K562 (cell line): ENCODE data around the gene CEND1. TPM values are rescaled to one million over a fixed set of nuclear protein-coding genes. Genes with fewer than 3 reads are reported as not detected.

ENCODE experiments used
- AFF1 ChIP-seq, 2 experiments: fragments of 450-650 bp; IDR thresholded peaks; 2 replicates each; pipeline ENCODE4 v1.6.1; 2018; ENCODE audit warnings: mild to moderate bottlenecking in 2 of 2, low read depth in 1 of 2; ENCODE audit not compliant: partially characterized antibody in 2 of 2
- FOXP4 ChIP-seq: sonication (generic); formaldehyde crosslinking; IDR thresholded peaks from 2 replicates; pipeline ENCODE4 v1.8.0; 2022; ENCODE audit warnings: mild to moderate bottlenecking, missing genetic modification reagents, borderline replicate concordance
- HINFP ChIP-seq: fragments of 450-650 bp; conservative IDR thresholded peaks from 2 replicates; pipeline ENCODE4 v1.6.1; 2016; ENCODE audit warnings: missing genetic modification characterization, low read depth, mild to moderate bottlenecking, control low read depth, missing compliant biosample characterization
- LEF1 ChIP-seq: fragments of 450-650 bp; IDR thresholded peaks from 2 replicates; pipeline ENCODE4 v1.6.1; 2016; ENCODE audit warnings: mild to moderate bottlenecking
- POLR2AphosphoS2 ChIP-seq: IDR thresholded peaks from 2 replicates; pipeline ENCODE4 v1.6.1; 2012; ENCODE audit warnings: low read length, improper control_type of control experiment
- TSC22D4 ChIP-seq: fragments of 450-650 bp; IDR thresholded peaks from 2 replicates; pipeline ENCODE4 v1.6.1; 2016; ENCODE audit warnings: missing genetic modification characterization, missing biosample characterization, control low read depth
- ZNF589 ChIP-seq: fragments of 200-800 bp; sonication (Bioruptor generic); IDR thresholded peaks from 2 replicates; pipeline ENCODE4 v1.6.1; 2016; ENCODE audit warnings: low read depth, missing genetic modification characterization, missing compliant biosample characterization
- ZNF609 ChIP-seq: sonication (generic); formaldehyde crosslinking; IDR thresholded peaks from 2 replicates; pipeline ENCODE4 v1.8.1; 2023; ENCODE audit warnings: missing genetic modification reagents, mild to moderate bottlenecking, borderline replicate concordance
- polyA plus RNA-seq, 8 experiments: library from polyadenylated mRNA; depleted of rRNA in 4 of 8; stranded (reverse) in 5 of 8; unstranded in 3 of 8; fragments of >200 nt; fragmentation: Nextera tagmentation in 2 of 8; fragmentation: Illumina TruSeq in 1 of 8; extraction: Ambion mirVana in 2 of 8; extraction: Trizol in 1 of 8; gene quantifications; 2 replicates each; pipeline versions ENCODE4 v1.2.1 to v1.2.3, GENCODE V29; 2011 to 2014; ENCODE audit warnings: inconsistent platforms in 1 of 8, missing spikeins in 1 of 8
- total RNA-seq, 7 experiments: library from RNA; depleted of rRNA in 6 of 7; stranded (reverse); fragments of >200 nt in 6 of 7; fragmentation: Illumina TruSeq in 2 of 7; extraction: Trizol in 2 of 7; gene quantifications; 2 replicates each; pipeline versions ENCODE4 v1.2.1 to v1.2.3, GENCODE V29; 2011 to 2021; ENCODE audit warnings: low replicate concordance in 1 of 7

The CEND1 gene
- total and polyA plus RNA-seq, 9 of the 15 experiments (the other 6 are each of a cell fraction or from before 2014, with no cell fraction given), result 0.13 to 0.18 (median 0.16) TPM; not detected in 6

GRCh38 chr11:797296-798092 is 7.6 kb upstream of the CEND1 start (continued):
- no peak for TF ChIP-seq FOXP4 (CRISPR knock-in tag)
- no peak for TF ChIP-seq TSC22D4 (tag)
- TF ChIP-seq AFF1 (IDR thresholded peaks at IDR 0.05; ENCODE audit: low read depth in 1 of 2, partially characterized antibody in 2 of 2), result no peak
- TF ChIP-seq POLR2AphosphoS2, result no peak
- TF ChIP-seq ZNF589, result no peak
- no peak for TF ChIP-seq HINFP (tag)
- no peak for TF ChIP-seq ZNF609 (CRISPR knock-in tag)
- no peak for TF ChIP-seq LEF1
